ENCODE measurements around the gene GRM3. TPM values are rescaled to one million over a fixed set of nuclear protein-coding genes. Genes with fewer than 3 reads are reported as not detected.

GRM3 gene
- polyA plus RNA-seq, 1 of the 3 experiments (the other 2 are of a cell fraction) = not detected

DNA sequence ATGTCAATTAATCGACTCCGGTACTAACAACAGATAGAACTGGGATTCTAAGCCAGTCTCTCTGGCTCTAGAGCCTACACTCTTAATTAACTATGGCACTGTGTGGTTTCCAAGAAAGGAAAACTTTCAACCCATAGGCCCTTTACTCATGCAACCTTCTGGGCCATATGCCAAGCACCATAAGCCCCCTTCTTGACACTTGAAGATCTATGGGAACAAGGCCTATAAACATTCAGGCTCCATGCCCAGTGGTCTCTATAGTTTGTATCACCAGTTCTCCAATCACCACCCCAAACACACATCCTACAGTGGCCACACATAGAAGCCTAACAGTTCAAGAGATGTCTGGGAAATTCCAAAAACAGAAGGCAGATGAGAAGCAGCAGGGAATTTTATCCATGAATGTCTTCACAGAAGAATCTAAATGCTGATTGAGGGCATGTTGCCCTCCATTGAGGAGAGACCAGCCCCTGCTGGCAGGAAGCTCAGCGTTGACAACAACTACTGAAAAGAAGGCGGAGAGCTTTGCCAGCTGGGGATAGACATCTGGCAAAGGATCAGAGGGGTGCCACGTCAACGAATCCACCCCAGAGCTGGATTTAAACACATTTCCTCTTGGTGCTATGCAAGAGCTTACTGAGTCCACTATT lies 64.4 kb downstream of the GRM3 start:
- Histone ChIP-seq H3K9me2 (no peaks in the 10 kb centered on the region), H2AFZ (ENCODE audit: low read depth) (no peak overlapping the region), H3K27me3 (ENCODE audit: insufficient read depth) (no peaks in the 10 kb centered on the region), H4K20me1 (ENCODE audit: insufficient read depth) (no peaks in the 10 kb centered on the region), H3K79me2 (ENCODE audit: insufficient read depth) (no peaks in the 10 kb centered on the region), H3K4me2 (no peak overlapping the region), H3K9me3 (no peaks in the 10 kb centered on the region), H3K4me1 (ENCODE audit: control insufficient read depth in 1 of 2, insufficient read depth in 2 of 2, low read depth in 1 of 2, low read length in 1 of 2) (no peaks in the 10 kb centered on the region), H3K9ac (no peak overlapping the region), H3K27ac (ENCODE audit: low read depth in 2 of 2, low read length in 1 of 2) (no peak overlapping the region), H3F3A (replicated peaks; ENCODE audit: insufficient read depth) (no peaks in the 10 kb centered on the region), H3K4me3 (ENCODE audit: low read depth in 2 of 2, low read length in 1 of 2) (no peak overlapping the region), H3K36me3 (replicated peaks in 1 of 2; ENCODE audit: control insufficient read depth in 1 of 2, insufficient read depth in 2 of 2, low read length in 1 of 2) (no peaks in the 10 kb centered on the region)
- ChIA-PET POLR2A (no interaction called here), CTCF (interaction anchor here (1.4 kb wide), 1 partner anchor 9 kb away, joined by 3 read pairs; no protein-coding TSS in a partner anchor)
- no peak for TF ChIP-seq FOXM1 (IDR thresholded peaks at IDR 0.05; ENCODE audit: low read depth)
- 27% methylated on average over 6 of the region's 6 CpGs for WGBS (ENCODE audit: low lambda C conversion rate)
- no peak for DNase-seq

DNA sequence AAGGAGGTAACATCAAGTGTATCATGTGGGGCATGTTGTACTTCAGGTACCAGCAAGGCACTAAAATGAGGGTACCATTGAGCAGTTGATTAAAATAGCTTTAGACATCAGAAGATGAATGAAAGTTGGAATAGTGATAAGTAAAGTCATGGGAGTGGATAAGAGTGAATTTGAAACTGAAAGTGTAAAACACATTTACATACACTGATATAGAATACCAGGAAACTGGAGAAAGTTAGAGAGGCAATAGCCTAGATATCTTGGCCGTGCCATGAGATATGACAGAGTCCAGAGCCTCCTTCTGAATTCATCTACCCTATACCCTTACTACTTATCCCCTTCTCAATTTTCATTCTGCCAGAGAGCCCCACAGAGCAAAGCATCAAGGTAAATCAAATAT lies 76.6 kb downstream of the GRM3 start:
- ChIA-PET CTCF (no interaction called here), POLR2A (no interaction called here)
- no peak overlapping the region for H3K27ac ChIP-seq (ENCODE audit: low read depth in 2 of 2, low read length in 1 of 2)
- H3K9me2 ChIP-seq = no peaks in the 10 kb centered on the region
- no peaks in the 10 kb centered on the region for H3K9me3 ChIP-seq
- H3K36me3 ChIP-seq (replicated peaks in 1 of 2; ENCODE audit: control insufficient read depth in 1 of 2, insufficient read depth in 2 of 2, low read length in 1 of 2) = no peaks in the 10 kb centered on the region
- H2AFZ ChIP-seq (ENCODE audit: low read depth) = no peak overlapping the region
- H3K27me3 ChIP-seq (ENCODE audit: insufficient read depth) = no peaks in the 10 kb centered on the region
- H3K4me2 ChIP-seq = no peak overlapping the region; the same call in 1 of the 2 replicates
- no peaks in the 10 kb centered on the region for H3F3A ChIP-seq (replicated peaks; ENCODE audit: insufficient read depth)
- H3K79me2 ChIP-seq (ENCODE audit: insufficient read depth) = no peaks in the 10 kb centered on the region
- H3K4me3 ChIP-seq (ENCODE audit: low read depth in 2 of 2, low read length in 1 of 2) = no peak overlapping the region
- no peaks in the 10 kb centered on the region for H4K20me1 ChIP-seq (ENCODE audit: insufficient read depth)
- WGBS (ENCODE audit: low lambda C conversion rate) = 47% methylated on average over 1 of the region's 1 CpG
- no peaks in the 10 kb centered on the region; a peak in 1 of 4 replicates for H3K4me1 ChIP-seq (ENCODE audit: control insufficient read depth in 1 of 2, insufficient read depth in 2 of 2, low read depth in 1 of 2, low read length in 1 of 2)
- TF ChIP-seq NFIC (IDR thresholded peaks at IDR 0.05; ENCODE audit: borderline replicate concordance) (no peak), RXRA (IDR thresholded peaks at IDR 0.05; ENCODE audit: borderline replicate concordance, low read depth) (no peak), EP300 (IDR thresholded peaks at IDR 0.05; ENCODE audit: borderline replicate concordance in 1 of 2, low read depth in 1 of 2, low read length in 1 of 2) (no peak), FOSL2 (IDR thresholded peaks at IDR 0.05; ENCODE audit: borderline replicate concordance, low read depth) (no peak), TEAD4 (IDR thresholded peaks at IDR 0.05; ENCODE audit: borderline replicate concordance, insufficient read depth) (no peak)
- TF ChIP-seq, protein P1, sequence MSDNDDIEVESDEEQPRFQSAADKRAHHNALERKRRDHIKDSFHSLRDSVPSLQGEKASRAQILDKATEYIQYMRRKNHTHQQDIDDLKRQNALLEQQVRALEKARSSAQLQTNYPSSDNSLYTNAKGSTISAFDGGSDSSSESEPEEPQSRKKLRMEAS (IDR thresholded peaks at IDR 0.05; ENCODE audit: low read depth) = no peak
- TF ChIP-seq, protein P2, sequence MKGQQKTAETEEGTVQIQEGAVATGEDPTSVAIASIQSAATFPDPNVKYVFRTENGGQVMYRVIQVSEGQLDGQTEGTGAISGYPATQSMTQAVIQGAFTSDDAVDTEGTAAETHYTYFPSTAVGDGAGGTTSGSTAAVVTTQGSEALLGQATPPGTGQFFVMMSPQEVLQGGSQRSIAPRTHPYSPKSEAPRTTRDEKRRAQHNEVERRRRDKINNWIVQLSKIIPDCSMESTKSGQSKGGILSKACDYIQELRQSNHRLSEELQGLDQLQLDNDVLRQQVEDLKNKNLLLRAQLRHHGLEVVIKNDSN (IDR thresholded peaks at IDR 0.05; ENCODE audit: borderline replicate concordance, low read depth) = no peak
- TF ChIP-seq, protein P3, sequence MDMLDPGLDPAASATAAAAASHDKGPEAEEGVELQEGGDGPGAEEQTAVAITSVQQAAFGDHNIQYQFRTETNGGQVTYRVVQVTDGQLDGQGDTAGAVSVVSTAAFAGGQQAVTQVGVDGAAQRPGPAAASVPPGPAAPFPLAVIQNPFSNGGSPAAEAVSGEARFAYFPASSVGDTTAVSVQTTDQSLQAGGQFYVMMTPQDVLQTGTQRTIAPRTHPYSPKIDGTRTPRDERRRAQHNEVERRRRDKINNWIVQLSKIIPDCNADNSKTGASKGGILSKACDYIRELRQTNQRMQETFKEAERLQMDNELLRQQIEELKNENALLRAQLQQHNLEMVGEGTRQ (IDR thresholded peaks at IDR 0.05; ENCODE audit: borderline replicate concordance, low read depth, low read length) = no peak
- DNase-seq = no peak
- H3K9ac ChIP-seq = no peak overlapping the region

DNA sequence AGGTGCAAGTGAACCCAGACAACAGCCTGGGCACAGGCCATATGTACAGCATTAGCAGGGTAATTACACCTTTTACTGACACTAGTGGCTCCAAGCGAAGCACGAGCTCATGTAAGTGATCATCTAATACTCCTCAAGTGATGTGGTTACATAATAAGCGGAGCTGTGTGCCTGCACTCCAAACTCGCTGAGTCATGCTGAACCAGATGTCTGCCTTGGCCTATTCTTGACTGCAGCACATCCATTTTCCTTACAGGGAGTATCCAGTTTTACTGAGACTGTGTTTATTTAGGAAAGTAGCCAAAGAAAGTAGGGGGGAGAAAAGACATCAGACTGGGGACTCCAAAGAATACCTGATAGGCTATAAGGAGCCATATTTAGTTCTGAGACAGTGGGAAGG lies 90.1 kb downstream of the GRM3 start:
- POLR2A ChIA-PET = no interaction called here
- CTCF ChIA-PET = no interaction called here
- H3K27ac ChIP-seq (ENCODE audit: low read depth in 2 of 2, low read length in 1 of 2) = no peak overlapping the region
- no peak overlapping the region for H2AFZ ChIP-seq (ENCODE audit: low read depth)
- no peak overlapping the region for H3K4me2 ChIP-seq
- no peaks in the 10 kb centered on the region for H3F3A ChIP-seq (replicated peaks; ENCODE audit: insufficient read depth)
- H3K9me2 ChIP-seq = no peaks in the 10 kb centered on the region
- H3K36me3 ChIP-seq (replicated peaks in 1 of 2; ENCODE audit: control insufficient read depth in 1 of 2, insufficient read depth in 2 of 2, low read length in 1 of 2) = no peaks in the 10 kb centered on the region
- H3K9ac ChIP-seq = no peak overlapping the region
- DNase-seq = no peak
- no peak overlapping the region for H3K4me3 ChIP-seq (ENCODE audit: low read depth in 2 of 2, low read length in 1 of 2)
- 45% methylated on average over 4 of the region's 4 CpGs for WGBS (ENCODE audit: low lambda C conversion rate)
- TF ChIP-seq RAD21 (IDR thresholded peaks at IDR 0.05; ENCODE audit: low read length) (no peak), TCF12 (IDR thresholded peaks at IDR 0.05) (peak; percentile 42; the same call in 1 of the 2 replicates), NFIC (IDR thresholded peaks at IDR 0.05; ENCODE audit: borderline replicate concordance) (peak; percentile 33; the same call in 1 of the 2 replicates)
- no peaks in the 10 kb centered on the region for H3K27me3 ChIP-seq (ENCODE audit: insufficient read depth)
- H3K4me1 ChIP-seq (ENCODE audit: control insufficient read depth in 1 of 2, insufficient read depth in 2 of 2, low read depth in 1 of 2, low read length in 1 of 2) = no peaks in the 10 kb centered on the region
- H4K20me1 ChIP-seq (ENCODE audit: insufficient read depth) = no peaks in the 10 kb centered on the region
- no peaks in the 10 kb centered on the region for H3K79me2 ChIP-seq (ENCODE audit: insufficient read depth)
- no peaks in the 10 kb centered on the region for H3K9me3 ChIP-seq

Data from SK-N-SH (cell line).